Endothelial cell of umbilical vein (primary cell): Measurements from ENCODE around the gene C6orf132. TPM values are rescaled to one million over a fixed set of nuclear protein-coding genes. Genes with fewer than 3 reads are reported as not detected.

Experiments
- BruUV-seq: library from RNA; stranded (reverse); fragments of 400-500 nt; replicated peaks from 2 replicates; lab custom pipeline; 2021; lab: Mats Ljungman, UMichigan
- CTCF ChIA-PET: fragments of 300-600, 350-600 bp; sonication (Branson Sonifier 250); formaldehyde crosslinking; loops from one replicate; lab custom pipeline; 2021; ENCODE audit warnings: antibody characterized with exemption, inconsistent platforms; lab: Charles Lee
- POLR2A ChIA-PET: fragments of 300-600, 350-600 bp; sonication (Branson Sonifier 250); formaldehyde crosslinking; loops from one replicate; lab custom pipeline; 2021; ENCODE audit warnings: antibody characterized with exemption, inconsistent platforms; lab: Charles Lee
- DNase-seq: peaks from one replicate; pipeline ENCODE4 v3.0.0-alpha.2; 2011; ENCODE audit warnings: low read depth, low spot score
- FAIRE-seq: peaks from 2 replicates; lab custom pipeline; 2011; peaks lifted over from hg19 to GRCh38; lab: Jason Lieb, UNC
- H2AFZ ChIP-seq: 2 replicates; pipeline ENCODE4 v1.6.0; 2012; ENCODE audit warnings: low read depth, low read length, control low read depth, inconsistent platforms
- H3K27ac ChIP-seq: 2 replicates; pipeline ENCODE4 v1.5.1; 2011; ENCODE audit warnings: low read depth, mild to moderate bottlenecking, control low read depth, low read length, moderate library complexity; ENCODE audit not compliant: insufficient read depth
- H3K27me3 ChIP-seq, 2 experiments: 2 replicates each; pipeline versions ENCODE4 v1.6.0 to v1.6.1; 2011; ENCODE audit warnings: low read length in 2 of 2, mixed read lengths in 1 of 2; ENCODE audit not compliant: control insufficient read depth in 2 of 2, insufficient read depth in 2 of 2
- H3K36me3 ChIP-seq, 2 experiments: 2 replicates in 1 of 2; 3 replicates in 1 of 2; pipeline ENCODE4 v1.5.1; 2011; ENCODE audit warnings: low read length in 2 of 2, mild to moderate bottlenecking in 1 of 2, moderate library complexity in 1 of 2; ENCODE audit not compliant: control insufficient read depth in 2 of 2, insufficient read depth in 2 of 2; ENCODE audit errors: extremely low read depth in 1 of 2
- H3K4me1 ChIP-seq: 3 replicates; pipeline ENCODE4 v1.5.1; 2011; ENCODE audit warnings: mild to moderate bottlenecking, low read length; ENCODE audit not compliant: control insufficient read depth, insufficient read depth; ENCODE audit errors: extremely low read depth
- H3K4me2 ChIP-seq: 2 replicates; pipeline ENCODE4 v1.6.1; 2011; ENCODE audit warnings: low read length, control low read depth, mixed read lengths; ENCODE audit not compliant: insufficient read depth
- H3K4me3 ChIP-seq, 3 experiments: fragments of 200-600 bp in 1 of 3; sonication (generic), shearing (Covaris generic) in 1 of 3; replicated peaks in 1 of 3; 2 replicates each; pipeline ENCODE4 v1.5.1; 2011 to 2016; ENCODE audit warnings: control low read depth in 3 of 3, low read length in 3 of 3, mild to moderate bottlenecking in 2 of 3, inconsistent platforms in 1 of 3, low read depth in 1 of 3, moderate library complexity in 1 of 3; ENCODE audit not compliant: insufficient read depth in 1 of 3
- H3K79me2 ChIP-seq: 2 replicates; pipeline ENCODE4 v1.6.0; 2012; ENCODE audit warnings: low read length, inconsistent platforms; ENCODE audit not compliant: control insufficient read depth, insufficient read depth
- H3K9ac ChIP-seq: replicated peaks from 2 replicates; pipeline ENCODE3; 2011; ENCODE audit warnings: low read length, control low read depth; ENCODE audit not compliant: insufficient read depth; ENCODE audit errors: extremely low read depth
- H3K9me1 ChIP-seq: replicated peaks from 3 replicates; pipeline ENCODE4 v1.6.0; 2011; ENCODE audit warnings: mild to moderate bottlenecking, low read length; ENCODE audit not compliant: control insufficient read depth, insufficient read depth; ENCODE audit errors: extremely low read depth
- H3K9me3 ChIP-seq: replicated peaks from 2 replicates; pipeline ENCODE4 v1.5.1; 2012; ENCODE audit warnings: low read length, inconsistent platforms; ENCODE audit not compliant: control insufficient read depth, insufficient read depth
- H4K20me1 ChIP-seq: replicated peaks from 2 replicates; pipeline ENCODE3; 2011; ENCODE audit warnings: mild to moderate bottlenecking, low read length; ENCODE audit not compliant: control insufficient read depth, insufficient read depth; ENCODE audit errors: extremely low read depth
- CTCF ChIP-seq, 2 donors: IDR thresholded peaks; 1 replicate in 1 of 2; 2 replicates in 1 of 2; pipeline ENCODE4 v1.5.1; 2011; ENCODE audit warnings: low read length in 2 of 2, mild to moderate bottlenecking in 2 of 2, moderate library complexity in 2 of 2, control low read depth in 1 of 2, inconsistent platforms in 1 of 2, low read depth in 1 of 2; ENCODE audit not compliant: insufficient read depth in 1 of 2; ENCODE audit errors: extremely low read depth in 1 of 2
- EZH2 ChIP-seq: IDR thresholded peaks from 2 replicates; pipeline ENCODE4 v1.6.1; 2012; ENCODE audit warnings: borderline replicate concordance, low read depth, mild to moderate bottlenecking, moderate library complexity, low read length, inconsistent platforms; ENCODE audit not compliant: severe bottlenecking
- GATA2 ChIP-seq: IDR thresholded peaks from 2 replicates; pipeline ENCODE4 v1.7.0; 2011; ENCODE audit warnings: low read depth, mild to moderate bottlenecking, moderate library complexity, mixed read lengths, low read length; ENCODE audit not compliant: insufficient read length, insufficient read depth
- JUN ChIP-seq: IDR thresholded peaks from 2 replicates; pipeline ENCODE4 v1.6.1; 2011; ENCODE audit warnings: borderline replicate concordance, low read depth; ENCODE audit not compliant: insufficient read length, insufficient read depth
- MYC ChIP-seq: IDR thresholded peaks from one replicate; pipeline ENCODE4 v1.6.1; 2011; ENCODE audit warnings: mild to moderate bottlenecking, low read depth, low read length
- POLR2A ChIP-seq: IDR thresholded peaks from 2 replicates; pipeline ENCODE4 v1.6.1; 2012; ENCODE audit warnings: low read depth, mild to moderate bottlenecking, control low read depth, low read length
- POLR2AphosphoS5 ChIP-seq: IDR thresholded peaks from 2 replicates; pipeline ENCODE4 v1.6.1; 2012; ENCODE audit warnings: low read depth, mild to moderate bottlenecking, control low read depth, low read length, moderate library complexity; ENCODE audit not compliant: insufficient read depth
- dilution Hi-C: fragments of 300-500 bp; cut with MboI; formaldehyde crosslinking; loops from one replicate; pipeline ENCODE4 v1.15.0; 2019; ENCODE audit warnings: low sequenced_read_pairs; ENCODE audit not compliant: extremely low pct_ligation_motif_present
- intact Hi-C: fragments of 100-400 bp; cut with micrococcal nuclease; formaldehyde crosslinking; loops from one replicate; pipeline ENCODE4 v1.10.0; 2022
- polyA plus RNA-seq, 4 experiments: library from polyadenylated mRNA; depleted of rRNA in 3 of 4; stranded (reverse) in 3 of 4; unstranded in 1 of 4; fragments of >200 nt; gene quantifications; 2 replicates each; pipeline versions ENCODE4 v1.2.1 to v1.2.3, GENCODE V29; 2011 to 2012; ENCODE audit warnings: missing spikeins in 1 of 4
- total RNA-seq: library from RNA; stranded (reverse); gene quantifications from 2 replicates; pipeline ENCODE4 v1.2.3, GENCODE V29; 2021
- TF ChIP-seq, protein P1 (sequence below): IDR thresholded peaks from 2 replicates; pipeline ENCODE4 v1.6.1; 2011; ENCODE audit not compliant: insufficient read depth, insufficient read length

C6orf132 gene
- total and polyA plus RNA-seq, 2 donors (not counting 3 experiments of a cell fraction or from before 2014, with no cell fraction given): 0.15 to 0.71 TPM

- H3K27ac ChIP-seq: no peak overlapping the region
- no peaks in the 10 kb centered on the region for H3K9me1 ChIP-seq
- CTCF ChIA-PET: interaction anchor here (1.1 kb wide), 1 partner anchor 20 kb away, joined by 3 read pairs; no protein-coding TSS in a partner anchor
- no peaks in the 10 kb centered on the region for H3K79me2 ChIP-seq
- intact Hi-C loops (no loop called here), dilution Hi-C loops (no loop called here)
- DNase-seq: no peak
- no peaks in the 10 kb centered on the region for H3K9me3 ChIP-seq
- POLR2A ChIA-PET: no interaction called here
- H3K36me3 ChIP-seq: no peaks in the 10 kb centered on the region
- peaks cover 8% of the 10 kb centered on the region for H3K4me1 ChIP-seq
- H3K4me3 ChIP-seq: no peak overlapping the region
- TF ChIP-seq POLR2A (no peak), EZH2 (no peak), MYC (no peak), JUN (no peak), POLR2AphosphoS5 (no peak), GATA2 (no peak), CTCF (IDR thresholded peaks at IDR 0.05; ENCODE audit: extremely low read depth in 1 of 2, insufficient read depth in 1 of 2, low read depth in 1 of 2, low read length in 2 of 2) (no peak)
- TF ChIP-seq, protein P1, sequence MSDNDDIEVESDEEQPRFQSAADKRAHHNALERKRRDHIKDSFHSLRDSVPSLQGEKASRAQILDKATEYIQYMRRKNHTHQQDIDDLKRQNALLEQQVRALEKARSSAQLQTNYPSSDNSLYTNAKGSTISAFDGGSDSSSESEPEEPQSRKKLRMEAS: no peak
- H4K20me1 ChIP-seq: no peaks in the 10 kb centered on the region
- H3K4me2 ChIP-seq: no peak overlapping the region
- no TSS peak for BruUV-seq
- no peaks in the 10 kb centered on the region for H3K27me3 ChIP-seq
- H3K9ac ChIP-seq: no peak overlapping the region
- no peak for FAIRE-seq
- H2AFZ ChIP-seq: no peak overlapping the region
Observed at GRCh38 chr6:42125231-42125630, 17.2 kb downstream of the C6orf132 start.
